ENCODE results near the gene E2F3.

DNA sequence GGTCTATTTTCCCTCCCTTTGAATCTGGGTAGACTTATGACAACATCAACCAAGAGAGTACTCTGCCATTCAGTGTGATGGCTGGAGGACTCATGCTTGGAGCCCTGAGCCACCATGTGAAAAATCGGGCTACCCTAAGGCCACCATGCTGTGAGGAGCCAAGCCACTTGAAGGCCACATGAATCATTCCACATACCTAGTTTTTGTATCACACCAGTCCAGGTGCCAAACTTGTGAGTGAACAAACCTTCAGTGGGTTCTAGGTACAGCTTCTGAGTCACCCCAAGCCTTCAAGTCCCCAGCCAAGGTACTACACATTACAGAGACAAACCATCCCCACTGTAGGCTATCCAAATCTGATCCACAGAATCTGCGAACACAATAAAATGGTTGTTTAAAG, 37.4 kb upstream of the E2F3 start:
- TF ChIP-seq, protein P1, sequence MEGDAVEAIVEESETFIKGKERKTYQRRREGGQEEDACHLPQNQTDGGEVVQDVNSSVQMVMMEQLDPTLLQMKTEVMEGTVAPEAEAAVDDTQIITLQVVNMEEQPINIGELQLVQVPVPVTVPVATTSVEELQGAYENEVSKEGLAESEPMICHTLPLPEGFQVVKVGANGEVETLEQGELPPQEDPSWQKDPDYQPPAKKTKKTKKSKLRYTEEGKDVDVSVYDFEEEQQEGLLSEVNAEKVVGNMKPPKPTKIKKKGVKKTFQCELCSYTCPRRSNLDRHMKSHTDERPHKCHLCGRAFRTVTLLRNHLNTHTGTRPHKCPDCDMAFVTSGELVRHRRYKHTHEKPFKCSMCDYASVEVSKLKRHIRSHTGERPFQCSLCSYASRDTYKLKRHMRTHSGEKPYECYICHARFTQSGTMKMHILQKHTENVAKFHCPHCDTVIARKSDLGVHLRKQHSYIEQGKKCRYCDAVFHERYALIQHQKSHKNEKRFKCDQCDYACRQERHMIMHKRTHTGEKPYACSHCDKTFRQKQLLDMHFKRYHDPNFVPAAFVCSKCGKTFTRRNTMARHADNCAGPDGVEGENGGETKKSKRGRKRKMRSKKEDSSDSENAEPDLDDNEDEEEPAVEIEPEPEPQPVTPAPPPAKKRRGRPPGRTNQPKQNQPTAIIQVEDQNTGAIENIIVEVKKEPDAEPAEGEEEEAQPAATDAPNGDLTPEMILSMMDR (conservative IDR thresholded peaks at IDR 0.05 in 1 of 2, IDR thresholded peaks at IDR 0.05 in 1 of 2; ENCODE audit: low read depth in 1 of 2, low read length in 2 of 2), result no peak
- no peak for TF ChIP-seq EZH2 (IDR thresholded peaks at IDR 0.05; ENCODE audit: low read length, missing control alignments)
